Measurements from ENCODE around the gene ZNF677.
"Not testable (repeated sequence)": the region's sequence is repeated elsewhere in the genome, so short reads cannot be mapped to it uniquely, and the experiment has no call there.

Gene ZNF677

DNA sequence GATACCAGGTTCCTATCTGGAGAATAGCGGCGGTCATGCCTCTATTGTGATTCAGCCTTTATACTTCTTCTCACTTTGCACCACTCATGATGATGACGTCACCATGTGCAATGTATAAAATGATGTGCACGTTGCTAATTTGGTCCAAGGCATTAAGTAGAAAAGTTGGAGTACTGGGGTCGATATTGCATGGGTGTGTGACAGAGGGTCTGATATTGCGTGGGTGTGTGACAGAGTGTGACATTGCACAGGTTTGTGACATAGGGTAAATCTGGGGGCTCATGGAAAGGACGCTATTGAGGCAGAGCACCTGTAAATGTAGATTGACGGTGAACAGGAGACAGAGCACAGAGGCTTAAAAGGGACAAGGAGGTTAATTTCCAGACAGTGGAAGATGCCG lies 17.4 kb upstream of the ZNF677 start:
- H3K4me3 ChIP-seq (ENCODE audit: low read depth, low read length) = no peak overlapping the region
- TF ChIP-seq, protein P1, sequence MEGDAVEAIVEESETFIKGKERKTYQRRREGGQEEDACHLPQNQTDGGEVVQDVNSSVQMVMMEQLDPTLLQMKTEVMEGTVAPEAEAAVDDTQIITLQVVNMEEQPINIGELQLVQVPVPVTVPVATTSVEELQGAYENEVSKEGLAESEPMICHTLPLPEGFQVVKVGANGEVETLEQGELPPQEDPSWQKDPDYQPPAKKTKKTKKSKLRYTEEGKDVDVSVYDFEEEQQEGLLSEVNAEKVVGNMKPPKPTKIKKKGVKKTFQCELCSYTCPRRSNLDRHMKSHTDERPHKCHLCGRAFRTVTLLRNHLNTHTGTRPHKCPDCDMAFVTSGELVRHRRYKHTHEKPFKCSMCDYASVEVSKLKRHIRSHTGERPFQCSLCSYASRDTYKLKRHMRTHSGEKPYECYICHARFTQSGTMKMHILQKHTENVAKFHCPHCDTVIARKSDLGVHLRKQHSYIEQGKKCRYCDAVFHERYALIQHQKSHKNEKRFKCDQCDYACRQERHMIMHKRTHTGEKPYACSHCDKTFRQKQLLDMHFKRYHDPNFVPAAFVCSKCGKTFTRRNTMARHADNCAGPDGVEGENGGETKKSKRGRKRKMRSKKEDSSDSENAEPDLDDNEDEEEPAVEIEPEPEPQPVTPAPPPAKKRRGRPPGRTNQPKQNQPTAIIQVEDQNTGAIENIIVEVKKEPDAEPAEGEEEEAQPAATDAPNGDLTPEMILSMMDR (IDR thresholded peaks at IDR 0.05; ENCODE audit: low read depth, low read length, missing control alignments) = no peak
- in situ Hi-C loops (cut with HindIII; ENCODE audit: low sequenced_read_pairs) = no loop called here
- DNase-seq (ENCODE audit: low read depth) = no peak

DNA sequence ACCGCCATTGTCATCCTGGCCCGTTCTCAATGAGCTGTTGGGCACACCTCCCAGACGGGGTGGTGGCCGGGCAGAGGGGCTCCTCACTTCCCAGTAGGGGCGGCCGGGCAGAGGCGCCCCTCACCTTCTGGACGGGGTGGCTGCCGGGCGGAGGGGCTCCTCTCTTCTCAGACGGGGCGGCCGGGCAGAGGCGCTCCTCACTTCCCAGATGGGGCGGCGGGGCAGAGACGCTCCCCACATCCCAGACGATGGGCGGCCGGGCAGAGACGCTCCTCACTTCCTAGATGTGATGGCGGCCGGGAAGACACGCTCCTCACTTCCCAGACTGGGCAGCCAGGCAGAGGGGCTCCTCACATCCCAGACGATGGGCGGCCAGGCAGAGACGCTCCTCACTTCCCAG lies 15.2 kb upstream of the ZNF677 start:
- DNase-seq (ENCODE audit: low read depth); in situ Hi-C loops (cut with HindIII; ENCODE audit: low sequenced_read_pairs); H3K4me3 ChIP-seq (ENCODE audit: low read depth, low read length): not testable (repeated sequence)

DNA sequence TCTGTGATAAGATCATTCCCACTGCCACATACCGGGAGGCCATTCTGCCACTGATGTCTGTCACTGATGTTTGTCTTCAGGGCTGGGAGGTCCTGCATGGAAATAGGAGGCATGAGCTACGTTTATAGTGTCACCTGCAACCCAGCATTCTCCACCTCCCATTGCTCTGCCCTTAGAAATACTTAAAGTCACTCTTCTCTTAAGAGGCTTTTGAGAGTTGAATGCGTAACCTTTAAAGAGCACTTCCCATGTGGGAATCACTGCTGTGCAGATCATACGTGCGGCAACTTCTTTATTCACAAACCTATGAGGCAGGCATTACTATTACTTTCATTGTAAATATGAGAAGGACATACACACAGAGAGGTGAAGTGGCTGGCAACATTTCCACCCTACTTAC lies 12.9 kb upstream of the ZNF677 start, which contains the start of gene VN1R4:
Gene VN1R4, minus strand, starts transcription at position 101 of the 400 bp plus-strand sequence. Its CDS starts 58 bp downstream, at position 43.
- in situ Hi-C loops (cut with HindIII; ENCODE audit: low sequenced_read_pairs); H3K4me3 ChIP-seq (ENCODE audit: low read depth, low read length); DNase-seq (ENCODE audit: low read depth): not testable (repeated sequence)

DNA sequence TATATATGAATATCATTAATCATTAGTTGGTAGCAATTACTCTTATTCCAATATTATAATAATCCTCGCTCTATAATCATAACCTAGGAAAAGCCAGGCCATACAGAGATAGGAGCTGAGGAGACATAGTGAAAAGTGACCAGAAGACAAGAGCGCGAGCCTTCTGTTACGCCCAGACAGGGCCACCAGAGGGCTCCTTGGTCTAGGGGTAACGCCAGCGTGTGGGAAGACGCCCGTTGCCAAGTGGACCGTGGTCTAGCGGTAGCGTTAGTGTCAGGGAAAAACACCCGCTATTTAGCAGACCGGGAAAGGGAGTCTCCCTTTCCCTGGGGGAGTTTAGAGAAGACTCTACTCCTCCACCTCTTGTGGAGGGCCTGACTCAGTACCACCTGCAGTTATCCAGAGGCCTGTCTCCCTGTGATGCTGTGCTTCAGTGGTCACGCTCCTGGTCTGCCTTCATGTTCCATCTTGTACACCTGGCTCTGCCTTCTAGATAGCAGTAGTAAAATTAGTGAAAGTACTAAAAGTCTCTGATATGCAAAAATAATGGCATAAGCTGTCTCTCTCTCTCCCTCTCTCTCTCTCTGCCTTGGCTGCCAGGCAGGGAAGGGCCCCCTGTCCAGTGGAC lies 3.2 kb upstream of the ZNF677 start, which contains the start of gene VN1R2:
Gene VN1R2, plus strand, starts transcription at position 578 of the 628 bp plus-strand sequence. CDS start 84 bp downstream, outside the sequence.
- DNase-seq (ENCODE audit: low read depth); in situ Hi-C loops (cut with HindIII; ENCODE audit: low sequenced_read_pairs); H3K4me3 ChIP-seq (ENCODE audit: low read depth, low read length): not testable (repeated sequence)

DNA sequence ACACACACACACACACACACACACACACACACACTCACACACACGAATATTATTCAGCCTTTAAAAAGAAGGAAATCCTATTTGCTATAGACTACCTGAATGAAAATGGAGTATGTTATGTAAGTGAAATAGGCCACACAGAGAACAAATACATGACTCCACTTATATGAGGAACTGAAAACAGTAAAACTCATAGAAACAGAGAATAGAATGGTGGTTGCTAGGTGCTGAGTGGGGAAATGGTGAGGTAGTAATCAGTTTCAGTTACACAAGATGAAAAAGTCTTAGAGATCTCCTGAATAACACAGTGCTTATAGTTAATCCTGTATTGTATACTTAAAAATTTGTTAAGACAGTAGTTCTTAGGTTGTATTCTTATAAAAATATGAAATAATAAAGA lies 8.2 kb downstream of the ZNF677 start:
- DNase-seq (ENCODE audit: low read depth) = no peak
- in situ Hi-C loops (cut with HindIII; ENCODE audit: low sequenced_read_pairs) = no loop called here
- TF ChIP-seq, protein P1 (IDR thresholded peaks at IDR 0.05; ENCODE audit: low read depth, low read length, missing control alignments) = no peak
- H3K4me3 ChIP-seq (ENCODE audit: low read depth, low read length) = no peak overlapping the region

DNA sequence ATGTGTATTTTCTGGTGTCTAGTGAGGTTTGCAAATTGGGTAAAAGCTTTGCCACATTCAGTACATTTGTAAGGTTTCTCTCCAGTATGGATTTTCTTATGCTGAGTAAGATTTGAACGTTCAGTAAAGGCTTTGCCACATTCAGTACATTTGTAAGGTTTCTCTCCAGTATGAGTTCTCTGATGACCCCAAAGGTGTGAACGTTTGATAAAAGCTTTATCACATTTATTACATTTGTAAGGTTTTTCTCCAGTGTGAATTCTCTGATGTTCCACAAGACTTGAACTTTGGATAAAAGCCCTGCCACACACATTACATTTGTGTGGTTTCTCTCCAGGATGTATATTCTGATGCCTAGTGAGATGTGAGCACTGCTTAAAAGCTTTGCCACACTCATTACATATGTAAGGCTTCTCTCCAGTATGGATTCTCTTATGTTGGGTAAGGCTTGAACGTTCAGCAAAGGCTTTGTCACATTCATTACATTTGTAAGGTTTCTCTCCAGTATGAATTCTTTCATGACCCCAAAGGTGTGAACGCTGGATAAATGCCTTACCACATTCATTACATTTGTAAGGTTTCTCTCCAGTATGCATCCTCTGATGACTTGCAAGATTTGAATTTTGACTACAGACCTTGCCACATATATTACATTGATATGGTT lies 17.4 kb downstream of the ZNF677 start:
- H3K4me3 ChIP-seq (ENCODE audit: low read depth, low read length) = no peak overlapping the region
- DNase-seq (ENCODE audit: low read depth) = no peak
- TF ChIP-seq, protein P1 (IDR thresholded peaks at IDR 0.05; ENCODE audit: low read depth, low read length, missing control alignments) = no peak
- in situ Hi-C loops (cut with HindIII; ENCODE audit: low sequenced_read_pairs) = no loop called here

DNA sequence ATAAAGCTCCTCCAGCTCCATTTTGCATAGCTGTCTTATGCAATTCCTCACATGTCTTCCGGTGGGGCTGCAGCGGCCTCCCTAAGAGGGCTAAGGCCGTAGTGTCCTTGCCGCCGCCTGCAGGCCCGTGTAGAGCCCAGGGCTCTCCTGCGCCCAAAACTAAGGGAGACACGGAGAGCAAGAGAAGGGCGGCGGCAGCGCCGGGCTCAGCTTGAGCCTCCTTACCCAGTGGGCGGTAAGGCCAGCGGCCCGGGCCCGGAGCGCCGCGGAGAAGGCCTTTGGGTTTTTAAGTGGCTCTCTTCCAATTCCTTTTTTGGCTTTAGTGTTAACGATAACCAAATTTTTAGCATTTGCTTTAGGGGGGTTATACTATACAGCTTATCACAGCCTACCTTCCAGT lies 30.1 kb downstream of the ZNF677 start:
- TF ChIP-seq, protein P1 (IDR thresholded peaks at IDR 0.05; ENCODE audit: low read depth, low read length, missing control alignments) = no peak
- in situ Hi-C loops (cut with HindIII; ENCODE audit: low sequenced_read_pairs) = no loop called here
- H3K4me3 ChIP-seq (ENCODE audit: low read depth, low read length) = no peak overlapping the region
- DNase-seq (ENCODE audit: low read depth) = no peak

DNA sequence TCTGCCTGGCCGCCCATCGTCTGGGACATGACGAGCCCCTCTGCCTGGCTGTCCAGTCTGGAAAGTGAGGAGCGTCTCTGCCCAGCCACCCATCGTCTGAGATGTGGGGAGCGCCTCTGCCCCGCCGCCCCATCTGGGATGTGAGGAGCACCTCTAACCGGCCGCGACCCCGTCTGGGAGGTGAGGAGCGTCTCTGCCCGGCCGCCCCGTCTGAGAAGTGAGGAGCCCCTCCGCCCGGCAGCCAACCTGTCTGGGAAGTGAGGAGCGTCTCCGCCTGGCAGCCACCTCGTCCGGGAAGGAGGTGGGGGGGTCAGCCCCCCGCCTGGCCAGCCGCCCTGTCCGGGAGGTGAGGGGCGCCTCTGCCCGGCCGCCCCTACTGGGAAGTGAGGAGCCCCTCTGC lies 32.0 kb downstream of the ZNF677 start:
- H3K4me3 ChIP-seq (ENCODE audit: low read depth, low read length); DNase-seq (ENCODE audit: low read depth); in situ Hi-C loops (cut with HindIII; ENCODE audit: low sequenced_read_pairs): not testable (repeated sequence)
